Endothelial cell (in vitro differentiated cells): ENCODE measurements around the gene PTH2. TPM values are rescaled to one million over a fixed set of nuclear protein-coding genes. Genes with fewer than 3 reads are reported as not detected.

Experiments
- DNase-seq: peaks from one replicate; pipeline ENCODE4 v3.0.0; 2021; ENCODE audit warnings: low spot score
- H3K27ac Mint-ChIP-seq: one replicate; pipeline ENCODE4 v1.8.0; 2021; ENCODE audit warnings: mixed read lengths, inconsistent platforms; ENCODE audit not compliant: unreplicated experiment
- H3K27me3 Mint-ChIP-seq: one replicate; pipeline ENCODE4 v1.8.0; 2021; ENCODE audit warnings: mild to moderate bottlenecking, moderate library complexity, mixed read lengths, inconsistent platforms; ENCODE audit not compliant: unreplicated experiment
- H3K36me3 Mint-ChIP-seq: one replicate; pipeline ENCODE4 v1.8.0; 2021; ENCODE audit warnings: mild to moderate bottlenecking, low read depth, mixed read lengths, inconsistent platforms; ENCODE audit not compliant: unreplicated experiment
- H3K4me1 Mint-ChIP-seq: one replicate; pipeline ENCODE4 v1.8.0; 2021; ENCODE audit warnings: mild to moderate bottlenecking, mixed read lengths, inconsistent platforms; ENCODE audit not compliant: unreplicated experiment
- H3K4me3 Mint-ChIP-seq: one replicate; pipeline ENCODE4 v1.8.0; 2021; ENCODE audit warnings: mild to moderate bottlenecking, mixed read lengths, inconsistent platforms; ENCODE audit not compliant: unreplicated experiment
- H3K9me3 Mint-ChIP-seq: one replicate; pipeline ENCODE4 v1.8.0; 2021; ENCODE audit warnings: mixed read lengths, inconsistent platforms; ENCODE audit not compliant: unreplicated experiment
- total RNA-seq: library from RNA; stranded (reverse); fragmentation: NEBNext Ultra II Directional; extraction: Animal tissue kit (Norgen Biotek cat#: 25700); gene quantifications from one replicate; pipeline ENCODE4 v1.2.1, GENCODE V29; 2021; ENCODE audit not compliant: unreplicated experiment
- TF ChIP-seq, protein P1 (sequence below): fragments of 200-600 bp; sonication (generic); IDR thresholded peaks from one replicate; pipeline ENCODE4 v1.5.0; 2021; ENCODE audit warnings: antibody characterized with exemption; ENCODE audit not compliant: unreplicated experiment

PTH2 gene
- total RNA-seq, 1 donor from 2014 or later: not detected

DNA sequence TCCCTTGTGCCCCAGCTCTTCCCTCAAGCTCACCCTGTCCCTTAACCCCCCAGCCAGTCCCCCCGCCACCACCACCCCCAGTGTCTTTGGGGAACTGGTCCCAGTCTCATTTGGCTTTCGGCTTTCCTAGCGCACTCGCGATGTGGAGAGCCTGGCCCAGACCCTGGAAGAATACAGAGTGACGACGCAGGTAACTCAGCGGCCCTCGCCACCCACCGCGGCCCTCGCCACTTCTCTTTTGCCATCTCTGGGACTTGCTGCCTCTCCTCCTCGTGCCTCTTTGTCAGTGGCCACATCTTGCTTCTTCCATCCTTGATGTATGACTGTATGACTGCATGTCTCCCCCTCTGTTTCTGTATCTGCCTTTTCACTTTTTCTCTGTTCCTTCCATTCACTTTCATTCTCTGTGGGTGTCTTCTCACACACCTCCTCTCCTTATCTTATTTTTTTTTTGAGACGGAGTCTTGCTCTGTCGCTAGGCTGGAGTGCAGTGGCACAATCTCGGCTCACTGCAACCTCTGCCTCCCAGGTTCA, 15.7 kb downstream of the PTH2 start:
- DNase-seq: no peak
- Mint-ChIP-seq H3K4me1 (peaks cover 36% of the 10 kb centered on the region), H3K9me3 (no peaks in the 10 kb centered on the region), H3K27me3 (peaks cover 10% of the 10 kb centered on the region), H3K36me3 (no peaks in the 10 kb centered on the region), H3K27ac (no peak overlapping the region), H3K4me3 (no peak overlapping the region)
- TF ChIP-seq, protein P1, sequence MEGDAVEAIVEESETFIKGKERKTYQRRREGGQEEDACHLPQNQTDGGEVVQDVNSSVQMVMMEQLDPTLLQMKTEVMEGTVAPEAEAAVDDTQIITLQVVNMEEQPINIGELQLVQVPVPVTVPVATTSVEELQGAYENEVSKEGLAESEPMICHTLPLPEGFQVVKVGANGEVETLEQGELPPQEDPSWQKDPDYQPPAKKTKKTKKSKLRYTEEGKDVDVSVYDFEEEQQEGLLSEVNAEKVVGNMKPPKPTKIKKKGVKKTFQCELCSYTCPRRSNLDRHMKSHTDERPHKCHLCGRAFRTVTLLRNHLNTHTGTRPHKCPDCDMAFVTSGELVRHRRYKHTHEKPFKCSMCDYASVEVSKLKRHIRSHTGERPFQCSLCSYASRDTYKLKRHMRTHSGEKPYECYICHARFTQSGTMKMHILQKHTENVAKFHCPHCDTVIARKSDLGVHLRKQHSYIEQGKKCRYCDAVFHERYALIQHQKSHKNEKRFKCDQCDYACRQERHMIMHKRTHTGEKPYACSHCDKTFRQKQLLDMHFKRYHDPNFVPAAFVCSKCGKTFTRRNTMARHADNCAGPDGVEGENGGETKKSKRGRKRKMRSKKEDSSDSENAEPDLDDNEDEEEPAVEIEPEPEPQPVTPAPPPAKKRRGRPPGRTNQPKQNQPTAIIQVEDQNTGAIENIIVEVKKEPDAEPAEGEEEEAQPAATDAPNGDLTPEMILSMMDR: no peak

DNA sequence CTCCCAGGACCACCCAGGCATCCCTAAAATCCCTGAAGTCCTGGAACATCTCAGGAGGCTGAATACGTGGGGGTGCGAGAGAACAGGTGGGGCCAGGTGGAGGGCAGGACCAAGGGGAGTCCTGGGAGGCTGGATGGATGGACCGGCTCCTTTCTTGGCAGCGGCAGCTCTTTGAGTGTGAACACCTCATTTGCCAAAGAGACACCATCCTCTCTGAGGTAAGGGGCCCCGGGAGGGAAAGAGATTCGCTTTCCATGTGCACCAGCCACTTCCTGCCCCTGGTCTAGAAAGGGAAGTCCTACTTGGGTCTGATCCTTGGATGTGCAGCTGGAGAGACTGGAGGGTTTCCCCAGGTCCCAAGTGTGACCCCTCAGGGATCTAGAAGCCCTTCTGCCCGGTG, 16.2 kb downstream of the PTH2 start:
- DNase-seq: no peak
- no peaks in the 10 kb centered on the region for H3K9me3 Mint-ChIP-seq
- no peaks in the 10 kb centered on the region for H3K36me3 Mint-ChIP-seq
- no peak overlapping the region for H3K4me3 Mint-ChIP-seq
- TF ChIP-seq, protein P1: no peak
- H3K4me1 Mint-ChIP-seq: peaks cover 32% of the 10 kb centered on the region
- H3K27me3 Mint-ChIP-seq: peaks cover 10% of the 10 kb centered on the region
- no peak overlapping the region for H3K27ac Mint-ChIP-seq

DNA sequence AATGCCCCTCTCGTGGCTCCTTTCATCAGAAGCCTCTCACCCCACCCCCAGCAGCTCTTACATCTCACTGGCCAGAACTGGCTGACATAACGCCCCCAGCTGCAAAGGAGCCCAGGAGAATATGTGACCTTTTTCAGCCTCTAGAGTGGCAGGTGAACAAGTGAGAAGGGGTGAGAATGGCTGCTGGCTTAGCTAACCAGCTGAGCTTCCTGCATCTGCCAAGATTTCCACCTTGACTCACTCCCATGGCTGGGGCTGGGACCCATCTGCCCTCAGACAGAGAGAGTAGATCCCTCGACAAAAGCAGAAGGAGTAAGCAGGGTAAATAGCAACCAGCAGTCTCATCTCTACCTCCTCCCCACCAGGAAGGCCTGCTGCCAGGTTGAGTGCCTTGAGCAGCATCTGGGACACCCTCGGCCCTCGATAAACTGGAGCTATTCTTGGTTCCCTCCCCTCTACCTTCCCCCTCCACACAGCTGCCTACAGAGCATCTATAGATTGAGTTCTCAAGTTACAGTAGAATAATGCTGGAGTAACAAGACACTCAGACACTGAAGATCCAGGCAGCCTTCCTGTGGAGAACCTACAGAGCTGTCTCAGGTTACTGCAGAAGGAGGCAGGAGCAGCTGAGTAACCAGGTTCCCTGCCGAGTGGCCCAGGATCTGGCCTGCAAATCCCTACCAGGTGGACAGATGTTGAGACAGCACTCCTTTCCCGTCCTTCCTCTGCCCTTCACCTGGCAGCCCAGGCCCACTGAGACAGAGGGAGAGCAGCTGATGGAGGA, 19.6 kb downstream of the PTH2 start:
- H3K9me3 Mint-ChIP-seq: no peaks in the 10 kb centered on the region
- H3K36me3 Mint-ChIP-seq: no peaks in the 10 kb centered on the region
- DNase-seq: no peak
- TF ChIP-seq, protein P1: no peak
- no peak overlapping the region for H3K4me3 Mint-ChIP-seq
- H3K27me3 Mint-ChIP-seq: peaks cover 6% of the 10 kb centered on the region
- no peak overlapping the region for H3K27ac Mint-ChIP-seq
- H3K4me1 Mint-ChIP-seq: peaks cover 15% of the 10 kb centered on the region

DNA sequence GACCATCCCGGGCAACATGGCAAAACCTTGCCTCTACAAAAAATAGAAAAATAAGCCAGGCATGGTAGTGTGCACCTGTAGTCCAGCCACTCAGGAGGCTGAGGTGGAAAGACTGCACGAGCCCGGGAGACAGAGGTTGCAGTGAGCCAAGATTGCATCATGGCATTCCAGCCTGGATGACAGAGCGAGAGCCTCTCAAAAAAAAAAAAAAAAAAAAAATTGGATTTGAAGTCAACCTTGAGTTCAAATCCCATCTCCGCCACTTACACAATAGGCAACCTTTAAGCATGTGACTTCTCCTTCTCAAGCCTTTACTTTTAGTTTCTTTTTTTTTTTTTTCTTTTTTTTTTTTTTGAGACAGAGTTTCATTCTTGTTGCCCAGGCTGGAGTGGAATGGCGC, 23.2 kb downstream of the PTH2 start:
- Mint-ChIP-seq H3K9me3 (no peaks in the 10 kb centered on the region), H3K27me3 (peaks cover 9% of the 10 kb centered on the region), H3K4me1 (peaks cover 14% of the 10 kb centered on the region), H3K4me3 (no peak overlapping the region), H3K27ac (no peak overlapping the region), H3K36me3 (no peaks in the 10 kb centered on the region)
- DNase-seq: no peak
- TF ChIP-seq, protein P1: no peak

DNA sequence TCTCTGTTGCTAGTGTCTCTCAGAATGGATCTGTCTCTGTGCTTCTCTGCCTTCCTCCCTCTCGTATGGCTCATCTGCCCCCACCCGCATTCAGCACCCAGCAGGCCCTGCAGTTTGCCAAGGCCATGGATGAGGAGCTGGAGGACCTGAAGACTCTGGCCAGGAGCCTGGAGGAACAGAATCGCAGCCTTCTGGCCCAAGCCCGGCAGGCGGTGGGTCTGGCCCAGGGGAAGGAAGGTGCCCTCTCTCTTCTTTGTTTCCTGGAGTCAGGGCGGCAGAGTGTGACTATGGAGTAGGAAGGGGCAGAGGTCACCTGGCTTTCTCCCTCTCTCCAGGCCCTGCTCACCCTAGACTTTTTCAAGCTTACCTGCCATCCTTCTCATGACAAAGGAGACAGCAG, 24.3 kb downstream of the PTH2 start:
- TF ChIP-seq, protein P1: no peak
- Mint-ChIP-seq H3K4me1 (peaks cover 14% of the 10 kb centered on the region), H3K9me3 (no peaks in the 10 kb centered on the region), H3K36me3 (no peaks in the 10 kb centered on the region), H3K4me3 (no peak overlapping the region), H3K27me3 (peaks cover 12% of the 10 kb centered on the region), H3K27ac (no peak overlapping the region)
- no peak for DNase-seq
